Subcutaneous preadipocyte (primary cell): ENCODE data around the gene FOXB2. TPM values are rescaled to one million over a fixed set of nuclear protein-coding genes. Genes with fewer than 3 reads are reported as not detected.

Source experiments
- small RNA-seq: library from RNA; depleted of rRNA; stranded (forward); fragments of <200 nt; gene quantifications from one replicate; pipeline ENCODE3, GENCODE V24; 2012
- total RNA-seq: library from RNA; depleted of rRNA; stranded (reverse); fragments of >200 nt; gene quantifications from 2 replicates; pipeline ENCODE4 v1.2.3, GENCODE V29; 2012

FOXB2 gene
- not detected in 2 replicates for total RNA-seq

DNA sequence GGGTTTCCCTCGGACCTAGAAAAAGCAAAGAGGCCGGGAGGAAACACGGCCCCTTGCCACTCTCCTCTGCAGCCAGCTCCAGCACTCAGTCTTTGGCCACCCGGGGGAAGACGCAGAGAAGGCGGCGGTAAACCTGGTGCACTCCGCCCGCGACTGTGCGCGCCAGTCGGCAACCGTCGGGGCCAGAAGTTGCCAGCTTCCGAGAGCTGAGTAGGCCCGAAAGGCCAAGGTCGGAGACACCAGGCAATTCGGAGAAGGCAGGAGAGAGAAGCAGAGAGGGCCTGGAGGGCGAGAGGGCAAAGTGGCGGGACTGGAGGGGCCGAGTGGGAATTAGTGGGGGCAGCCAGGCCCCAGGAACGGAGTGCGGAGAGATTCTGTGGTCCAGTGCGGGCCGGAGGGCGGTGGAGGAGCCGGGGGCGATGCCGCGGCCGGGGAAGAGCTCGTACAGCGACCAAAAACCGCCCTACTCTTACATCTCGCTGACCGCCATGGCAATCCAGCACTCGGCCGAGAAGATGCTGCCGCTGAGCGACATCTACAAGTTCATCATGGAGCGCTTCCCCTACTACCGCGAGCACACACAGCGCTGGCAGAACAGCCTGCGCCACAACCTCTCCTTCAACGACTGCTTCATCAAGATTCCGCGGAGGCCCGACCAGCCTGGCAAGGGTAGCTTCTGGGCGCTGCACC is at the start of gene FOXB2:
Gene FOXB2, plus strand, starts transcription at position 420 of the 690 bp plus-strand sequence. Its CDS starts 0 bp downstream, at position 420.

Small RNA genes lying within 50 kb of the gene (small RNA-seq; reads per million reads assigned to genes)
- not detected for gene ATP5MFP3

Other genes starting within 250 kb of the FOXB2 start
- gene PRUNE2, start 113.5 kb upstream of the FOXB2 start, total RNA-seq = 37.3 and 68.7 TPM in 2 replicates
- 20.2 and 27.6 TPM in 2 replicates for gene VPS13A, start 157.9 kb downstream of the FOXB2 start, total RNA-seq